Osteoblast (primary cell): ENCODE data around the gene PTTG1. TPM values are rescaled to one million over a fixed set of nuclear protein-coding genes. Genes with fewer than 3 reads are reported as not detected.

ENCODE experiments used
- DNase-seq: peaks from one replicate; pipeline ENCODE4 v3.0.0; 2011; ENCODE audit warnings: low spot score, mixed read lengths; ENCODE audit not compliant: insufficient read length; ENCODE audit errors: missing footprints
- H2AFZ ChIP-seq: 2 replicates; pipeline ENCODE4 v1.6.0; 2011; ENCODE audit warnings: mild to moderate bottlenecking, low read length
- H3K27ac ChIP-seq: 2 replicates; pipeline ENCODE4 v1.5.1; 2011; ENCODE audit warnings: mild to moderate bottlenecking, low read depth, low read length, moderate library complexity
- H3K27me3 ChIP-seq: 2 replicates; pipeline ENCODE4 v1.6.0; 2012; ENCODE audit warnings: mild to moderate bottlenecking, control low read depth, inconsistent platforms, low read length, moderate library complexity; ENCODE audit not compliant: insufficient read depth
- H3K36me3 ChIP-seq: 2 replicates; pipeline ENCODE4 v1.5.1; 2011; ENCODE audit warnings: mild to moderate bottlenecking, low read length, control low read depth, moderate library complexity; ENCODE audit not compliant: insufficient read depth
- H3K4me1 ChIP-seq: 2 replicates; pipeline ENCODE4 v1.5.1; 2011; ENCODE audit warnings: mild to moderate bottlenecking, low read length, control low read depth, moderate library complexity; ENCODE audit not compliant: insufficient read depth
- H3K4me2 ChIP-seq: 2 replicates; pipeline ENCODE4 v1.6.0; 2011; ENCODE audit warnings: mild to moderate bottlenecking, low read length; ENCODE audit not compliant: insufficient read depth
- H3K4me3 ChIP-seq: fragments of 200-600 bp; sonication (generic); 3 replicates; pipeline ENCODE4 v1.5.1; 2012; ENCODE audit warnings: mild to moderate bottlenecking, low read length, inconsistent platforms; ENCODE audit not compliant: insufficient read depth
- H3K79me2 ChIP-seq: 2 replicates; pipeline ENCODE4 v1.6.0; 2012; ENCODE audit warnings: mild to moderate bottlenecking, low read length, control low read depth, inconsistent platforms; ENCODE audit not compliant: insufficient read depth
- H3K9me3 ChIP-seq: 2 replicates; pipeline ENCODE4 v1.5.1; 2011; ENCODE audit warnings: low read depth, low read length, control low read depth
- H4K20me1 ChIP-seq: 2 replicates; pipeline ENCODE4 v1.6.0; 2012; ENCODE audit warnings: mild to moderate bottlenecking, low read length, control low read depth; ENCODE audit not compliant: insufficient read depth
- CTCF ChIP-seq: IDR thresholded peaks from 2 replicates; pipeline ENCODE4 v1.5.1; 2011; ENCODE audit warnings: mild to moderate bottlenecking, low read depth, low read length, moderate library complexity; ENCODE audit errors: extremely low read depth
- small RNA-seq: library from RNA; depleted of rRNA; stranded (forward); fragments of <200 nt; gene quantifications from one replicate; pipeline ENCODE3, GENCODE V24; 2012
- total RNA-seq: library from RNA; depleted of rRNA; stranded (reverse); fragments of >200 nt; gene quantifications from 2 replicates; pipeline ENCODE4 v1.2.3, GENCODE V29; 2012

Gene PTTG1
- total RNA-seq, 1 donor, result 41.3 TPM

DNA sequence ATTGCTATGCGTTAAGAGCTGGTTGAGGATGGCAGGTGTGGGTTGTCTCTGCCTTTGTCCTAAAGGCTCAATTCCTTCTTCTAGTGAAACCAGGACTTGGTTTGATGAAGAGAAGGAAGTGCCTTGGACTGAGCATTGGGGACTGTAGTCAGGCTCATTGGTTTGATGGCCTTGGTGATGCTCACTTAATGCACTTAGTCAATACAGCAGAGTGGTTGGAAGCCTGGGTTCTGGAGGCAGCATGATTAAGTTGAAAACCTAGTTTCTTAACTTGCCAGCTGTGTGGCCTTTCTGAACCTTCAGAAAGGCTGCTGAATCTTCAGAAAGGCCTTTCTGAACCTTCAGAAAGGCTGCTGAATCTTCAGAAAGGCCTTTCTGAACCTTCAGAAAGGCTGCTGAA is 52.4 kb downstream of the PTTG1 start:
- no peak overlapping the region for H3K4me2 ChIP-seq
- H3K36me3 ChIP-seq, result no peaks in the 10 kb centered on the region
- no peaks in the 10 kb centered on the region for H3K27me3 ChIP-seq
- peaks cover 19% of the 10 kb centered on the region for H3K4me1 ChIP-seq
- TF ChIP-seq CTCF, result no peak
- no peak overlapping the region for H2AFZ ChIP-seq
- H4K20me1 ChIP-seq, result no peaks in the 10 kb centered on the region
- no peak overlapping the region for H3K27ac ChIP-seq
- no peak for DNase-seq
- no peaks in the 10 kb centered on the region for H3K79me2 ChIP-seq
- H3K4me3 ChIP-seq, result no peak overlapping the region
- no peaks in the 10 kb centered on the region for H3K9me3 ChIP-seq

DNA sequence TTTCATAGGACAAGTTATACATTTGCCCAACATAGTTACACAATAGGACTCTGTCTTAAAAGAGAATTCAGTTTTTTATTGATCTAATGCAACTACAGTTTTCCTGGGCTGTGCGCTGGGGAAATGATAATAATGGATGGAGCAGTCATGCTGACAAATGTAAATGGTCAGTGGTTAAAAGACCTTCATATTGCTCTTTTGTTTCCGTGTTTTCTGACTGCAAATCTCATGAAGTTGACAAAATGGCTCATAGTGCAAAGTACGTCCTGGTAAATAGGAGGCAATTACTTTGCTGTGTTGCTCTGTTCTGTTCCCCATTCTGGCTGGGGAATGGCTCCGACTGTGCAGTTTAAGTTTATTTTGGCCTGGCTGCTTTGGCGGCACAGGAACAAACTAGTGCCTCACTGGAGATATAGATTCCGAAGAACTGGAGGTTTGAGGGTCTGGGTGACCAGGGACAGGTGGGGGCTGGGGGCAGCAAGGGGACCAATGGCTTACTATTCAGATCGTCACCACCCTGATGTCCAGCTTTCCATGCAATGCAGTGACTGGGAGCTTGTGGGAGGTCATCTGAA is 54.3 kb downstream of the PTTG1 start:
- Histone ChIP-seq H3K4me2 (no peak overlapping the region), H3K27ac (no peak overlapping the region), H3K4me3 (no peak overlapping the region), H2AFZ (no peak overlapping the region), H3K27me3 (no peaks in the 10 kb centered on the region), H4K20me1 (no peaks in the 10 kb centered on the region), H3K79me2 (no peaks in the 10 kb centered on the region), H3K36me3 (no peaks in the 10 kb centered on the region), H3K9me3 (no peaks in the 10 kb centered on the region), H3K4me1 (peaks cover 21% of the 10 kb centered on the region)
- no peak for DNase-seq
- TF ChIP-seq CTCF, result no peak

GRCh38 chr5:160477266-160477970 is 55.8 kb downstream of the PTTG1 start:
- no peak overlapping the region for H3K4me2 ChIP-seq
- H3K27me3 ChIP-seq, result no peaks in the 10 kb centered on the region
- DNase-seq, result no peak
- no peak overlapping the region for H3K27ac ChIP-seq
- H3K4me3 ChIP-seq, result no peak overlapping the region
- no peak for TF ChIP-seq CTCF
- H2AFZ ChIP-seq, result peak overlapping the region; percentile 14
- no peaks in the 10 kb centered on the region for H3K36me3 ChIP-seq
- no peaks in the 10 kb centered on the region for H3K79me2 ChIP-seq
- peaks cover 15% of the 10 kb centered on the region for H3K4me1 ChIP-seq
- no peaks in the 10 kb centered on the region for H3K9me3 ChIP-seq
- H4K20me1 ChIP-seq, result no peaks in the 10 kb centered on the region

DNA sequence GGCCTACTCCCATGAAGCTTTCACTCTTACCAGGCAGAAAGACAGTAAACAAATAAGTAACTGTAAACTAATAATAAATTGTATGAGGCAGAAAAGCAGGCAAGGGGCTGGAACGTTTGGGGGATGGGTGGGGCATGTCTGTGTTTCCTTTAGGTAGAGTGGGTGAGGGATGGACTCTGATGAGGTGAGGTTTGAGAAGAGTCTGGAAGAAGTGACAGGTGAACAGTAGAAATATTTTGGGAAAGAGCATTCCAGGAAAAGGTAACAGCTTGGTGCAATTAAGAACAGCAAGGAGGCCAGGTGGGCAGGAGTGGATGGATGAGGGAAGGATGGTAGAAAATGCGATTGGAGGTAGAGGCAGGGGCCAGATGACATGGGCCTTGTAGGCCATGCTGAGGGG is 56.5 kb downstream of the PTTG1 start:
- Histone ChIP-seq H3K4me2 (no peak overlapping the region), H3K27ac (no peak overlapping the region), H3K4me1 (peaks cover 15% of the 10 kb centered on the region), H3K9me3 (no peaks in the 10 kb centered on the region), H3K4me3 (no peak overlapping the region), H3K27me3 (no peaks in the 10 kb centered on the region), H3K36me3 (no peaks in the 10 kb centered on the region), H2AFZ (no peak overlapping the region), H3K79me2 (no peaks in the 10 kb centered on the region), H4K20me1 (no peaks in the 10 kb centered on the region)
- no peak for TF ChIP-seq CTCF
- no peak for DNase-seq

Small RNA genes lying within 50 kb of the gene (small RNA-seq; reads per million reads assigned to genes)
- gene MIR3142, result not detected

Other genes with a start within 250 kb of the PTTG1 start
- gene FABP6, start 192.3 kb upstream of the PTTG1 start, total RNA-seq, result not detected in 2 replicates
- gene CCNJL, start 109.3 kb upstream of the PTTG1 start, total RNA-seq, result 0.88 and 1.1 TPM in 2 replicates
- under 0.01 TPM in 1 of 2 replicates, not detected in the other for gene C1QTNF2, start 51.2 kb upstream of the PTTG1 start, total RNA-seq
- 3.6 and 5.6 TPM in 2 replicates for gene FAM200C, start 21.8 kb upstream of the PTTG1 start, total RNA-seq
- gene SLU7, start 2.8 kb upstream of the PTTG1 start, total RNA-seq, result 54.5 and 75.6 TPM in 2 replicates